MCF 10A (cell line): ENCODE data around the gene RPH3AL. TPM values are rescaled to one million over a fixed set of nuclear protein-coding genes. Genes with fewer than 3 reads are reported as not detected.

ENCODE experiments used
- BruUV-seq: library from RNA; stranded (reverse); fragments of 400-500 nt; replicated peaks from 2 replicates; lab custom pipeline; 2021; lab: Mats Ljungman, UMichigan
- CTCF ChIA-PET: fragments of 300-600 bp; sonication (Branson Sonifier 250); formaldehyde crosslinking; extraction: SDS; loops from one replicate; lab custom pipeline; 2021; ENCODE audit warnings: antibody characterized with exemption, inconsistent platforms; lab: Yijun Ruan, JAX
- POLR2A ChIA-PET: fragments of 300-600, 350-650 bp; sonication (Branson Sonifier 250); formaldehyde crosslinking; extraction: SDS; loops from one replicate; lab custom pipeline; 2020; ENCODE audit warnings: antibody characterized with exemption, inconsistent platforms; lab: Yijun Ruan, JAX
- DNase-seq: peaks from one replicate; pipeline ENCODE4 v3.0.0-alpha.2; 2018; ENCODE audit not compliant: unreplicated experiment
- H3K27ac Mint-ChIP-seq: one replicate; pipeline ENCODE4 v1.8.0; 2022; ENCODE audit warnings: mild to moderate bottlenecking, low read depth, mixed read lengths; ENCODE audit not compliant: unreplicated experiment
- H3K27me3 Mint-ChIP-seq: one replicate; pipeline ENCODE4 v1.8.0; 2022; ENCODE audit warnings: mixed read lengths; ENCODE audit not compliant: insufficient read depth, unreplicated experiment
- H3K36me3 Mint-ChIP-seq: one replicate; pipeline ENCODE4 v1.8.0; 2022; ENCODE audit warnings: mild to moderate bottlenecking, moderate library complexity, mixed read lengths; ENCODE audit not compliant: insufficient read depth, unreplicated experiment
- H3K4me1 Mint-ChIP-seq: one replicate; pipeline ENCODE4 v1.8.0; 2022; ENCODE audit warnings: mixed read lengths; ENCODE audit not compliant: insufficient read depth, unreplicated experiment
- H3K4me3 Mint-ChIP-seq: one replicate; pipeline ENCODE4 v1.8.0; 2022; ENCODE audit warnings: mild to moderate bottlenecking, moderate library complexity, mixed read lengths; ENCODE audit not compliant: unreplicated experiment
- H3K9me3 Mint-ChIP-seq: one replicate; pipeline ENCODE4 v1.8.0; 2022; ENCODE audit warnings: mixed read lengths; ENCODE audit not compliant: unreplicated experiment
- intact Hi-C: fragments of 100-400 bp; cut with micrococcal nuclease; formaldehyde crosslinking; loops from 2 replicates; pipeline ENCODE4 v1.14.1; 2022
- total RNA-seq: library from RNA; stranded (reverse); gene quantifications from 2 replicates; pipeline ENCODE4 v1.2.3, GENCODE V29; 2022
- TF ChIP-seq, protein P1 (sequence below): fragments of 200-600 bp; IDR thresholded peaks from one replicate; pipeline ENCODE4 v1.8.0; 2022; ENCODE audit warnings: antibody characterized with exemption, mild to moderate bottlenecking; ENCODE audit not compliant: unreplicated experiment

Gene RPH3AL
- total RNA-seq, 1 experiment from 2014 or later, result 0.89 TPM

- TF ChIP-seq, protein P1, sequence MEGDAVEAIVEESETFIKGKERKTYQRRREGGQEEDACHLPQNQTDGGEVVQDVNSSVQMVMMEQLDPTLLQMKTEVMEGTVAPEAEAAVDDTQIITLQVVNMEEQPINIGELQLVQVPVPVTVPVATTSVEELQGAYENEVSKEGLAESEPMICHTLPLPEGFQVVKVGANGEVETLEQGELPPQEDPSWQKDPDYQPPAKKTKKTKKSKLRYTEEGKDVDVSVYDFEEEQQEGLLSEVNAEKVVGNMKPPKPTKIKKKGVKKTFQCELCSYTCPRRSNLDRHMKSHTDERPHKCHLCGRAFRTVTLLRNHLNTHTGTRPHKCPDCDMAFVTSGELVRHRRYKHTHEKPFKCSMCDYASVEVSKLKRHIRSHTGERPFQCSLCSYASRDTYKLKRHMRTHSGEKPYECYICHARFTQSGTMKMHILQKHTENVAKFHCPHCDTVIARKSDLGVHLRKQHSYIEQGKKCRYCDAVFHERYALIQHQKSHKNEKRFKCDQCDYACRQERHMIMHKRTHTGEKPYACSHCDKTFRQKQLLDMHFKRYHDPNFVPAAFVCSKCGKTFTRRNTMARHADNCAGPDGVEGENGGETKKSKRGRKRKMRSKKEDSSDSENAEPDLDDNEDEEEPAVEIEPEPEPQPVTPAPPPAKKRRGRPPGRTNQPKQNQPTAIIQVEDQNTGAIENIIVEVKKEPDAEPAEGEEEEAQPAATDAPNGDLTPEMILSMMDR, result no peak
- Mint-ChIP-seq H3K27ac (no peak overlapping the region), H3K4me1 (no peaks in the 10 kb centered on the region), H3K9me3 (peaks cover 8% of the 10 kb centered on the region), H3K27me3 (peaks cover 59% of the 10 kb centered on the region), H3K36me3 (no peaks in the 10 kb centered on the region), H3K4me3 (no peak overlapping the region)
- no TSS peak for BruUV-seq
- intact Hi-C loops, result no loop called here
- POLR2A ChIA-PET, result no interaction called here
- CTCF ChIA-PET, result interaction anchor here (0.7 kb wide), 1 partner anchor 149 kb away, joined by 3 read pairs; no protein-coding TSS in a partner anchor
- DNase-seq, result no peak
Observed at GRCh38 chr17:263773-264172, 88.8 kb downstream of the RPH3AL start.

DNA sequence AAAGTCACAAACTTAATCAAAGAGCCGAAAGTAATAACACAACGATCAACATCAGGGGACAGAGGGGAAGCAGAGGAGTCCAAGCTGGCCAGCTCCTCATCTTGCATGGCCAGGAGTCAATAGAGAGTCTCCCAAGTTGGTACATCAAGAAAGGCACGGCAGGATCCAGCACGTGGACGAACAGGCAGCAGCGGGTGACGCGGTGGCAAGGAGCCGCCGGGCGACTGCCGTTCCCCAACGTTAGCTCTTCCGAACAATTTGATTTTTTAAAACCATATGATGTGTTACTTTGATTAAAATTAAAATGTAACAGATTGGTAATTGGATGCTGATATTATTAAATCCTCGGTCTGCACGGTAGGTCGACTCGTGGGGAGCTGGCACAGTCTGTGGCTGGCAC lies 89.3 kb downstream of the RPH3AL start:
- no TSS peak for BruUV-seq
- Mint-ChIP-seq H3K4me3 (no peak overlapping the region), H3K27me3 (peaks cover 55% of the 10 kb centered on the region), H3K9me3 (peaks cover 8% of the 10 kb centered on the region), H3K36me3 (no peaks in the 10 kb centered on the region), H3K27ac (no peak overlapping the region), H3K4me1 (no peaks in the 10 kb centered on the region)
- POLR2A ChIA-PET, result no interaction called here
- intact Hi-C loops, result no loop called here
- DNase-seq, result no peak
- CTCF ChIA-PET, result no interaction called here
- TF ChIP-seq, protein P1, result no peak

- intact Hi-C loops, result no loop called here
- H3K27ac Mint-ChIP-seq, result no peak overlapping the region
- TF ChIP-seq, protein P1, result no peak
- peaks cover 8% of the 10 kb centered on the region for H3K9me3 Mint-ChIP-seq
- DNase-seq, result no peak
- CTCF ChIA-PET, result no interaction called here
- POLR2A ChIA-PET, result no interaction called here
- peaks cover 39% of the 10 kb centered on the region for H3K27me3 Mint-ChIP-seq
- no peaks in the 10 kb centered on the region for H3K36me3 Mint-ChIP-seq
- no peaks in the 10 kb centered on the region for H3K4me1 Mint-ChIP-seq
- no peak overlapping the region for H3K4me3 Mint-ChIP-seq
- BruUV-seq, result no TSS peak
Observed at GRCh38 chr17:261635-262034, 91.0 kb downstream of the RPH3AL start.

DNA sequence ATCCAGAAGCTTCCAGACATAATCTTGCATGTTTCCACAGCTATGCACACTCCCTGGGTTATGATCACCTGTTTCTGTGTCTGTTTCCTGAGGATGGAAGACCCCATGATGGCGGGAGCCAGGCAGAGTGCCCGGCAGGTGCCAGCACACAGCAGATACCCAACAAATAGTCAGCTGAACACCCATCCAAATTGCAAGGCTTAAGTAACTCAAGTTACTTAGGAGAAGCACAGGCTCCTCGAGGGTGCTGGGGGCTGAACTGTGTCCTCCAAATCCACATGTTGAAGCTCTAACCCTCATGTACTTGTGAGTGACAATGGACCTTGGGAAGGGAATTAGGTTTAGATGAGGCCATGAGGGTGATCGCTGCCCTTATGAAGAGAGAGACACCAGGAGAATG lies 91.7 kb downstream of the RPH3AL start:
- Mint-ChIP-seq H3K36me3 (no peaks in the 10 kb centered on the region), H3K27me3 (peaks cover 32% of the 10 kb centered on the region), H3K9me3 (peaks cover 8% of the 10 kb centered on the region), H3K4me1 (no peaks in the 10 kb centered on the region), H3K27ac (no peak overlapping the region), H3K4me3 (no peak overlapping the region)
- DNase-seq, result no peak
- TF ChIP-seq, protein P1, result no peak
- BruUV-seq, result no TSS peak
- POLR2A ChIA-PET, result interaction anchor here (0.9 kb wide), 1 partner anchor 23 kb away, joined by 3 read pairs; no protein-coding TSS in a partner anchor
- intact Hi-C loops, result no loop called here
- CTCF ChIA-PET, result interaction anchor here (0.6 kb wide), 1 partner anchor 10 kb away, joined by 3 read pairs; no protein-coding TSS in a partner anchor
